Erythroblast (primary cell): ENCODE data around the gene MEIS1.

Experiments used
- GATA1 ChIP-seq: IDR thresholded peaks from 2 replicates; pipeline ENCODE4 v1.6.1; 2011; ENCODE audit warnings: low read depth, mild to moderate bottlenecking, control low read depth, low read length, moderate library complexity
- POLR2A ChIP-seq: IDR thresholded peaks from 2 replicates; pipeline ENCODE4 v1.6.1; 2011; ENCODE audit warnings: mild to moderate bottlenecking, low read length

- TF ChIP-seq POLR2A = no peak
- no peak for TF ChIP-seq GATA1
These were observed 77.7 kb downstream of the MEIS1 start for GRCh38 chr2:66512626-66513025.
